ENCODE results near the gene ABCG2.

The ABCG2 gene

DNA sequence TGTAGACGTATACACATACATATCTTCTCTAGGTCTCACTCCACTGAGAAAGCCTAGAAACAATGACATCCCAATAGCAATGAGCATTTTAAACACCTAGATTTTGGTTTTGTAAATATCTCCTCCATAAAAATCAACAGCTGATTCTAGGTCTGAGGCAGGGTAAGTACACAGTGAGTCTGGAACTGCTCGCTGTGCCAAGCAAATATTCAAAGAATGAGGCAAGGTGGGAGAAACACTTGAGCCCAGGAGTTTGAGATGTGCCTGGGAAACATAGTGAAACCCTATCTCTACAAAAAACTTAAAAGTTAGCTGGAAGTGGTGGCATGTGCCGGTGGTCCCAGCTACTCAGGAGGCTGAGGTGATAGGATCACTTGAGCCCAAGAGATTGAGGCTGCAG lies 22.2 kb downstream of the ABCG2 start:
- no peak for DNase-seq
- H3K27ac ChIP-seq = no peak overlapping the region
- H3K36me3 ChIP-seq = no peaks in the 10 kb centered on the region
- TF ChIP-seq CTCF (IDR thresholded peaks at IDR 0.05; ENCODE audit: low read depth, low read length) = no peak
- H3K4me3 ChIP-seq (ENCODE audit: low read depth, low read length) = no peak overlapping the region
- H3K9me3 ChIP-seq (ENCODE audit: severe bottlenecking) = no peaks in the 10 kb centered on the region
- H3K27me3 ChIP-seq (ENCODE audit: insufficient read depth, low read depth, severe bottlenecking) = no peaks in the 10 kb centered on the region

- H3K4me3 ChIP-seq (ENCODE audit: low read depth, low read length) = no peak overlapping the region
- TF ChIP-seq CTCF (IDR thresholded peaks at IDR 0.05; ENCODE audit: low read depth, low read length) = no peak
- no peak overlapping the region for H3K27ac ChIP-seq
- no peaks in the 10 kb centered on the region for H3K9me3 ChIP-seq (ENCODE audit: severe bottlenecking)
- H3K27me3 ChIP-seq (ENCODE audit: insufficient read depth, low read depth, severe bottlenecking) = no peaks in the 10 kb centered on the region
- DNase-seq = no peak
- no peaks in the 10 kb centered on the region for H3K36me3 ChIP-seq
Observed at GRCh38 chr4:88135356-88135663, 23.1 kb downstream of the ABCG2 start.

DNA sequence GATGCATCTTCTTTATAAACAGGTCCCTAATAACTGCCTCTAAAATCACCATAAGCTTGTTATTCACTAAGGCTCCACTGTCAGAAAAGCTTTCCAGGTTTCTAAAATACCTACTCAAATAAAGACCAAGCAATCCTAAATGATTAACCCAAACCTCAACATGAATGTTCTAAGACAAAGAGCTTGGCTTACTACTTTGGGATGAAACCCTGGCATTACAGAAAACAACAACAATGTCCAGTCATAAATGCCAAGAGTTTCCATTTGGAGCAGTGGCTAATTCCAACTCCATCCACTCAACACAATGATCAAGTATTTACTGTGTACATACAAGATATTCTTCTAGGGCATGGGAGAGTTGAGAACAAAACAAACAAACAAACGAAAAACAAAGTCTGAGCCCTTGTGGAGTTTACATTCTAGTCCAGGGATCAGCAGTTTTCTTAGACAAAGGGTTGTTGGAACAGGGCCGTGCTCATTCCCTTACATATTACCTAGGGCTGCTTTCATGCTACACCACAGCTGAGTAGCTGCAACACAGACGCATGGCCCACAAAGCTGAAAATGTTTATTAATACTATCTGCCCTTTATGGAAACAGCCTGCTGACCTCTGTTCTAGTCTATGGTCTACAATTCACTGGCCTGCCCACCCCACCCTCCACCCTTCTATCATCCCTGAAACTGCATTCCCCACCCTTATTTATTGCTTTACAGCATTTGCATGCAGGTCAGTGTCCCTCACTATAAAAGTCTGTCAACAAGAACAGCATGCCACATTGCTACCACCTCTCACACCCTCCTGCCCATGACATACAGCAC lies 23.7 kb downstream of the ABCG2 start:
- H3K4me3 ChIP-seq (ENCODE audit: low read depth, low read length) = no peak overlapping the region
- H3K9me3 ChIP-seq (ENCODE audit: severe bottlenecking) = no peaks in the 10 kb centered on the region
- no peaks in the 10 kb centered on the region for H3K27me3 ChIP-seq (ENCODE audit: insufficient read depth, low read depth, severe bottlenecking)
- no peak for TF ChIP-seq CTCF (IDR thresholded peaks at IDR 0.05; ENCODE audit: low read depth, low read length)
- no peak for DNase-seq
- no peak overlapping the region for H3K27ac ChIP-seq
- H3K36me3 ChIP-seq = no peaks in the 10 kb centered on the region

DNA sequence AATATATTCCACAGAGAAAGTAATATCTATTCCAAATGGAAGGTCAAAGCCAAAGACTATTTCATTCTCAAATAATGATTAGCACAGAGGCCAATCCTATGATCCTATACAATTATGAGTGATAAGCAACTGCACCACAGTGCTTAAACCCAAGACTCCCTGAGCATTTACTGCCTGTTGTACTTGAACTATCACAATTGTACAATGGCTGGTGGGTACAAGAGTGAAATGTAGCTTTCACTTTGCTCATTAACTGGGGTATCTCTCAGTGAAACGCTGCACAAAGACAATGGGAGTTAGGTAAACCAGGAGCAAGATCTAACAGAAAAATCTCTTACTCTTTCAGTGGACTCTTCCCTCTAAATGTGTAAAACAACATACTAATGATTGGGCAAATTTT lies 24.3 kb downstream of the ABCG2 start:
- Histone ChIP-seq H3K36me3 (no peaks in the 10 kb centered on the region), H3K27ac (no peak overlapping the region), H3K9me3 (ENCODE audit: severe bottlenecking) (no peaks in the 10 kb centered on the region), H3K4me3 (ENCODE audit: low read depth, low read length) (no peak overlapping the region), H3K27me3 (ENCODE audit: insufficient read depth, low read depth, severe bottlenecking) (no peaks in the 10 kb centered on the region)
- no peak for DNase-seq
- no peak for TF ChIP-seq CTCF (IDR thresholded peaks at IDR 0.05; ENCODE audit: low read depth, low read length)

GRCh38 chr4:88130544-88131305 lies 27.7 kb downstream of the ABCG2 start:
- no peak for DNase-seq
- TF ChIP-seq CTCF (IDR thresholded peaks at IDR 0.05; ENCODE audit: low read depth, low read length) = no peak
- Histone ChIP-seq H3K36me3 (no peaks in the 10 kb centered on the region), H3K27ac (no peak overlapping the region), H3K27me3 (ENCODE audit: insufficient read depth, low read depth, severe bottlenecking) (no peaks in the 10 kb centered on the region), H3K4me3 (ENCODE audit: low read depth, low read length) (no peak overlapping the region), H3K9me3 (ENCODE audit: severe bottlenecking) (no peaks in the 10 kb centered on the region)
